Omental fat pad (tissue), 4 donors: ENCODE measurements around the gene ZNF415. TPM values are rescaled to one million over a fixed set of nuclear protein-coding genes. Genes with fewer than 3 reads are reported as not detected.

ENCODE experiments used
- ATAC-seq: fragments of 150-250 bp; one replicate; pipeline ENCODE4 v1.9.1; 2016; ENCODE audit warnings: mild to moderate bottlenecking, moderate library complexity; ENCODE audit not compliant: low FRiP score
- DNase-seq: peaks from one replicate; pipeline ENCODE4 v3.0.0-alpha.2; 2019; ENCODE audit warnings: low spot score
- total RNA-seq, 4 donors: library from RNA; depleted of rRNA; stranded (reverse); fragments of >200 nt; gene quantifications; one replicate each; pipeline ENCODE4 v1.1.0, GENCODE V29; 2016
- TF ChIP-seq, protein P1 (sequence below), 3 donors: fragments of 450-650 bp; IDR thresholded peaks; one replicate each; pipeline ENCODE4 v1.5.1; 2016 to 2017; ENCODE audit warnings: antibody characterized with exemption in 3 of 3, mild to moderate bottlenecking in 3 of 3, moderate library complexity in 2 of 3

ZNF415 gene
- total RNA-seq: 10 to 100 TPM in 2 of 4 donors, 1 to 10 TPM in 2; 4.2 to 12.6 (median 10.3) TPM

DNA sequence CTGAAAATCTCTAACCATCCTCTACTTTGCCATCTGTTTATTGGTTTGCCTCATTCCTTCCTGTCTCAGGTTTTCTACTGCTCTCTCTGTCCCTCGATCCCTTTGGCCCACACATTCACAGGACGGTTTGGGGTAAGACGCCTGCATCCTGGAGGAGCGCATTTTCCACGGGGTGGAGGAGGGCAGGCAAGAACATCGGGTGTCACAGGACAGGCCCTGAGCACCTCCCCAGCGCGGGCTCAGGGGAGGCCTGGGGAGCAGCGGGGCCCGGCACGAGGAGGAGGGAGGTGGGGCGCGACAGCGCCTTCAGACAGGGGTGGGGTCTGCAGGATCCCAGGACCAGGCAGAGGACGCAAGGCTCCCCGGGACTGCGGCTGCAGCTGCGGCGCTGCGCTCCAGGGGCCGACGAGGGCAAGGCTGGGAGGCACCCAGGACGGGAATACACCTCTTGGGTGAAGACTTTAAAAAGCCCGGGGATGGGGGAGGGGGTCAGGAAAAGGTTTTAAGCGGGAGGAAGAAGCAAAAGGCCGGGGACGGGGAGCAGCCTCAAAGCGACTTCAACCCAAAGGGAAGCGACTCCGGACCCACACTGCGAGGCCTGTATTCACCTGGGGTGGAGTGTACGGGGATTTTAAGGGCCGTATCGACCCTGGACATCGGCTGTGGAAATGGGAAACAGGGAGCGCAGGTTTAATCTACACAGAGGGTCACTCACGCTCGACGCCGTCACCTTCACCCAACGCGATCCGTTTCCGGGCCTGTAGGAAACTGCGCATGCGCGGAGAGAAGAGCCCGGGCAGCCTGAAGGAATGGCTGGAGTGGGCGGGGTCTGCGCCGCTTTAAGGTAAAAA lies at the start of gene ZNF415:
TSS of gene ZNF415 (minus strand) at position 770 of the 851 bp plus-strand sequence. CDS start 10,234 bp downstream, outside the sequence.
- DNase-seq (peak; percentile 62), ATAC-seq (peak; percentile 87)
- TF ChIP-seq, protein P1, sequence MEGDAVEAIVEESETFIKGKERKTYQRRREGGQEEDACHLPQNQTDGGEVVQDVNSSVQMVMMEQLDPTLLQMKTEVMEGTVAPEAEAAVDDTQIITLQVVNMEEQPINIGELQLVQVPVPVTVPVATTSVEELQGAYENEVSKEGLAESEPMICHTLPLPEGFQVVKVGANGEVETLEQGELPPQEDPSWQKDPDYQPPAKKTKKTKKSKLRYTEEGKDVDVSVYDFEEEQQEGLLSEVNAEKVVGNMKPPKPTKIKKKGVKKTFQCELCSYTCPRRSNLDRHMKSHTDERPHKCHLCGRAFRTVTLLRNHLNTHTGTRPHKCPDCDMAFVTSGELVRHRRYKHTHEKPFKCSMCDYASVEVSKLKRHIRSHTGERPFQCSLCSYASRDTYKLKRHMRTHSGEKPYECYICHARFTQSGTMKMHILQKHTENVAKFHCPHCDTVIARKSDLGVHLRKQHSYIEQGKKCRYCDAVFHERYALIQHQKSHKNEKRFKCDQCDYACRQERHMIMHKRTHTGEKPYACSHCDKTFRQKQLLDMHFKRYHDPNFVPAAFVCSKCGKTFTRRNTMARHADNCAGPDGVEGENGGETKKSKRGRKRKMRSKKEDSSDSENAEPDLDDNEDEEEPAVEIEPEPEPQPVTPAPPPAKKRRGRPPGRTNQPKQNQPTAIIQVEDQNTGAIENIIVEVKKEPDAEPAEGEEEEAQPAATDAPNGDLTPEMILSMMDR (IDR thresholded peaks at IDR 0.05): no peak

DNA sequence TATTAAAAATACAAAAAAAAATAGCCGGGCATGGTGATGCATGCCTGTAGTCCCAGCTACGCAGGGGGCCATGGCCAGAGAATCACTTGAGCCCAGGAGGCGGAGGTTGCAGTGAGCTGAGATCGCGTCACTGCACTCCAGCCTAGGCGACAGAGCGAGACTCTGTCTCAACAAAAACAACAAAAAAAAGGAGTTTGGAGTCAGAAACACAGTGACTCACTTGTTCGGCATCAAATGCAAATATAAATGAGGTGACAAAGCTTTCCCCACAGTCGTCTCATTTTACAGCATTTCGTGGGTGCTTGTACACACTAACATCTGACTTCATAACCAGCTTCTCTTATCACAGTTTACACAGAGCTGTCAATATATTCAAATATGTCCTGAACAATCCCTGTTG lies 49.5 kb upstream of the ZNF415 start:
- no peak for ATAC-seq
- DNase-seq: no peak
- TF ChIP-seq, protein P1 (IDR thresholded peaks at IDR 0.05): no peak

DNA sequence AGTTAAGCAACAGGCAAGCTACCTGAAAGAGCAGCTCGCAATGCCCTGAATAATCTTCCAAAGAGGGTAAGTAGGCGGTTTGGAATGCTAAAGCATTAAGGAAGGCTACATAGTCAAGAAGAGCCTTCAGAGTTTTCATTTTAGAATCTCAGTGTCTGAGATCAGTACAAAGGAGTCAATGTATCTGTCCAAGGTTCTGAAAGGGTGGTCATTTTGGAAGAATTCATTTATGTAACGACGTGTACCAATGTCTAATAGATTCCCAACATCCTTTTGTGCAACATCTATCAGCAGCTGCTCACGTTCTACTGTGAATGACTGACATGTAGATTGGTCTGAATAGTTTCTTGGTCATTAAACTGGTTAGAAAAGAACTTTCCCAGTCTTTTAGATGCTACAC lies 45.3 kb upstream of the ZNF415 start:
- DNase-seq (no peak), ATAC-seq (no peak)
- TF ChIP-seq, protein P1 (IDR thresholded peaks at IDR 0.05): no peak

DNA sequence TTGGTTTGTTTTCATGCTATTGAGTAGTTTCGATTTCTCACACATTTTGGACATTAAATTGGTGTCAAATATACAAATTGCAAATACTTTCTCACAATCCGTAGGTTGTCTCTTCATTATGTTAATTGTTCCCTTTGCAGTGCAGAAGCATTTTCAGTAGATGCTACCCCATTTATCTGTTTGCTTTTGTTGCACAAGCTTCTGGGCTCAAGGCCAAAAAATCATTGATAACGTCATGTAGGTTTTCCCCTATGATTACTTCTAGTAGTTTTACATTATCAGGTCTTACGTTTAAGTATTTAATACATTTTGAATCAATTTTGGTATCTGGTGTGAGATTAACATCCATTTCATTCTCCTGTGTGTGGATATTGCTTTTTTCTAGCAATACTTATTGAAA lies 40.2 kb upstream of the ZNF415 start:
- DNase-seq (no peak), ATAC-seq (no peak)
- TF ChIP-seq, protein P1 (IDR thresholded peaks at IDR 0.05): no peak

DNA sequence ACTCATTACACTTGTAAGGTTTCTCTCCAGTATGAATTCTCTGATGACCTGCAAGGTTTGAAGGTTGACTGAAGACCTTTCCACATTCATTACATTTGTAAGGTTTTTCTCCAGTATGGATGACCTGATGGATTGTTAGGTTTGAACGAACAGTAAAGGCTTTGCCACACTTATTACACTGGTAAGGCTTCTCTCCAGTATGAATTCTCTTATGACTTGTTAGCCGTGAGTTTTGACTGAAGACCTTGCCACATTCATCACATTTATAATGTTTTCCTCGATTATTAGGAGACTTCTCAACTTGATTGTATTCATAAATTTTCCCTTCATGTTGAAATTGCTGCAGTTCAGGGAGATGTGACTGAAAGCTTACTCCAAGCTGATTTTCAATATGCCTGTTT lies 33.0 kb upstream of the ZNF415 start:
- ATAC-seq (no peak), DNase-seq (no peak)
- TF ChIP-seq, protein P1 (IDR thresholded peaks at IDR 0.05): no peak

DNA sequence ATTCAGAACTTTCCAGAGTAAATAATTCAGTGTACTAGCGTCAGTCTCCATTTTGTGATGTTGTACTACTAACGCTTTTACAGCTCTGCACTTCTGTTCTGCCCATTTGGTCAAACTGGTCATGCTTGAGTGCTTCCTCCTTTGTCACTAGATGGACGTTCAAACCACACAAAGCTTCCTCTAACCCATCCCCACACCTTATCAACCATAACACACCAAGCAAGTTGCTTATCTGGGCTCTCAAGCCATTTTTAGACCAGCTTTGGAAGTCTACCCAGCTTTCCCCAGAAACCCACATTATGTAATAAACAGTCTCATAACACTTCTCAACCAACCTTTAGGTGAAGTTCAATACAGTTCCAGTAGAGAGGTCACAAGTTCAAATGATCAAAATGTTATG lies 28.4 kb upstream of the ZNF415 start:
- TF ChIP-seq, protein P1 (IDR thresholded peaks at IDR 0.05): no peak
- ATAC-seq (no peak), DNase-seq (no peak)

DNA sequence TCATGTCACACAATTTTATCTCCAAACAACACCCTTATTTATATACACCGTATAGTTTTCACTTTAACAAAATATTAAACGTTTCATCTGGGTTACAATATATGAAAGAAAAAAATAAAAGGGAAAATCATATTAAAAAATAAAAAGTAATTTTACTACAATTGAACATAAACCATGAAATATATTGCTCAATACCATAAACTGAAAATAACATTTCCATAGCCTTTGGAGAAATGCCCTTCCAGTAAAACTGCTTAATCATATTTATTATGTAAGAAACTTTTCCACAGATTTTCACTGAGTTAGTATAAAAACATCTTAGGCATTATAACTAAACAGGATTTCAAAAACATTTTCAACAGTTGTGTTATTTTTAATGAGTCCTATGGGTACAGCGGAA lies 27.6 kb upstream of the ZNF415 start:
- TF ChIP-seq, protein P1 (IDR thresholded peaks at IDR 0.05): no peak
- ATAC-seq (no peak), DNase-seq (no peak)
